BJ (cell line): ENCODE measurements around the gene TTC19. TPM values are rescaled to one million over a fixed set of nuclear protein-coding genes. Genes with fewer than 3 reads are reported as not detected.

ENCODE experiments used
- CTCF ChIA-PET: fragments of 350-600 bp; formaldehyde crosslinking; extraction: SDS; loops from one replicate; lab custom pipeline; 2021; ENCODE audit warnings: antibody characterized with exemption, inconsistent platforms; lab: Yijun Ruan, JAX
- POLR2A ChIA-PET: fragments of 300-600 bp; sonication (Branson Sonifier 250); formaldehyde crosslinking; extraction: SDS; loops from one replicate; lab custom pipeline; 2021; ENCODE audit warnings: antibody characterized with exemption; lab: Charles Lee
- DNase-seq: peaks from one replicate; pipeline ENCODE4 v3.0.0-alpha.2; 2011; ENCODE audit warnings: low read depth
- H3K27me3 ChIP-seq: 2 replicates; pipeline ENCODE4 v1.6.0; 2011; ENCODE audit warnings: low read length; ENCODE audit not compliant: control insufficient read depth, insufficient read depth
- H3K36me3 ChIP-seq: 2 replicates; pipeline ENCODE4 v1.5.1; 2011; ENCODE audit warnings: low read length; ENCODE audit not compliant: control insufficient read depth, insufficient read depth
- H3K4me3 ChIP-seq: 2 replicates; pipeline ENCODE4 v1.5.1; 2011; ENCODE audit warnings: low read depth, mild to moderate bottlenecking, control low read depth, low read length
- CTCF ChIP-seq: IDR thresholded peaks from 2 replicates; pipeline ENCODE4 v1.5.1; 2011; ENCODE audit warnings: low read depth, mild to moderate bottlenecking, control low read depth, inconsistent platforms, low read length, moderate library complexity; ENCODE audit not compliant: insufficient read depth
- polyA plus RNA-seq: library from polyadenylated mRNA; depleted of rRNA; stranded (reverse); fragments of >200 nt; gene quantifications from 2 replicates; pipeline ENCODE4 v1.2.3, GENCODE V29; 2011

The TTC19 gene
- polyA plus RNA-seq, 1 experiment, result 2.8 TPM

- TF ChIP-seq CTCF, result 0 out of 2 replicates have a peak, but pooled peaks have one; percentile 11
- no peak overlapping the region for H3K4me3 ChIP-seq
- peak; percentile 51 for DNase-seq
- ChIA-PET POLR2A (no interaction called here), CTCF (interaction anchor here (0.6 to 0.9 kb wide), 2 partner anchors 28 to 126 kb away, joined by 3 read pairs; no protein-coding TSS in a partner anchor)
- peaks cover 1% of the 10 kb centered on the region; the same call in 1 of the 2 replicates for H3K36me3 ChIP-seq
- no peaks in the 10 kb centered on the region for H3K27me3 ChIP-seq
These were observed 45.4 kb upstream of the TTC19 start for GRCh38 chr17:15954222-15954621.

DNA sequence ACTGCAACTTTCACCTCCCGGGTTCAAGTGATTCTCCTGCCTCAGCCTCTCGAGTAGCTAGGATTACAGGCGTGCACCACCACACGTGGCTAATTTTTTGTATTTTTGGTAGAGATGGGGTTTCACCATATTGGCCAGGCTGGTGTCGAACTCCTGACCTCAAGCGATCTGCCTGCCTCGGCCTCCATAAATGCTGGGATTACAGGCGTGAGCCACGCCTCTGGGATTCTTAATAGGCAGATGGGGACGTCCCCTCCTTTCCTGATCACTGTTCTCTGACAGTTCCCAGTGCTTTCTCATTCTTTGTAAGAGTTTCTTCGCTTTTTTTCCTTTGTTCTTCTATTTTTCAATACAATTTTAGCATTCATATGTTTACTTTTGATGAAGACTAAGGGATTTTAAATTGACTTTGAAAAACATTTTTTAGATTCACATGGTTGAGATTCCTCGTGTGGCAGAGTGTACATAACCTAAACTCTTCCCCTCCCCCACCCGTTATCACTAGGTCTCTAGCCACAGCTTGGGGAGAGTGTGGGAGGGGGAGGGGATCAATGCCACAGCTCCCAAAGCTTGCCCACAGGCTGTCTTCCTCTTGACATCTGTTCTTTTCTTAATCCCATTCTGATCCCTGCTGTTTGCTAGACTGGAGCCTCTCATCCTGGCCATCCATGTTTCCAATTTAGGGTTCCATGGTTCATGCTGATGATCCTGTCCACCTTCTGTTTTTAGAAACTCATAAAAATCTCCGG is 43.7 kb upstream of the TTC19 start:
- ChIA-PET CTCF (interaction anchor here (1.1 kb wide), 1 partner anchor 10 kb away, joined by 3 read pairs; the partner anchor contains the start of gene ADORA2B), POLR2A (no interaction called here)
- H3K36me3 ChIP-seq, result no peaks in the 10 kb centered on the region

DNA sequence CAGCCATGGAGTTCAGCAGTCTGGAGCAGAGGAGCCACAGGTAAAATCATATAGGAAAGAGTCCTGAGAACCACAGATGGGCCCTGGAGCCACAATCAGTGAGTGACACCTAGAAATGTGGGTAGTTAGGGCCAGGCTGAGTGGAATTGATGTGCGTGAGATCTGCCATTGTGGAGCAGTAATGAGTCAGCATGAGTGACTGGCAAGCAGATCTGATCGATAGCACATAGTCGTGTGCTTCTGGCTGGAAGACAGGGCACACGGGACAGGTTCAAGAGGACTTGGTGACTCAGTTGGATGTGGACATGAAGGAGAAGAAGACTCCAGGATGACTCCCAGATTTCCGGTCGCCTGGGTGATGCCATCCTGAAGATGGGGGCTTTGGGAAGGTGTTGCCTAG is 42.4 kb upstream of the TTC19 start:
- TF ChIP-seq CTCF, result no peak
- Histone ChIP-seq H3K4me3 (no peak overlapping the region), H3K27me3 (no peaks in the 10 kb centered on the region), H3K36me3 (no peaks in the 10 kb centered on the region)
- CTCF ChIA-PET, result interaction anchor here (2.5 kb wide), 1 partner anchor 12 kb away, joined by 14 read pairs; the partner anchor contains the start of gene ADORA2B
- no peak for DNase-seq
- POLR2A ChIA-PET, result no interaction called here

More for the DNA sequence above, 43.7 kb upstream of the TTC19 start:
- DNase-seq, result no peak
- TF ChIP-seq CTCF, result no peak
- Histone ChIP-seq H3K27me3 (no peaks in the 10 kb centered on the region), H3K4me3 (no peak overlapping the region)

- H3K4me3 ChIP-seq, result no peak overlapping the region
- POLR2A ChIA-PET, result no interaction called here
- H3K27me3 ChIP-seq, result no peaks in the 10 kb centered on the region
- CTCF ChIA-PET, result interaction anchor here (1.0 to 2.5 kb wide), 3 partner anchors 11 to 406 kb away, joined by 3 to 14 read pairs (median 4); partner anchors contain the start of gene ADORA2B
- H3K36me3 ChIP-seq, result no peaks in the 10 kb centered on the region
- no peak for TF ChIP-seq CTCF
- DNase-seq, result no peak
These were observed 41.9 kb upstream of the TTC19 start for GRCh38 chr17:15957608-15958307.

GRCh38 chr17:15958484-15958854 is 41.2 kb upstream of the TTC19 start:
- Histone ChIP-seq H3K36me3 (no peaks in the 10 kb centered on the region), H3K27me3 (no peaks in the 10 kb centered on the region), H3K4me3 (no peak overlapping the region)
- DNase-seq, result no peak
- POLR2A ChIA-PET, result no interaction called here
- TF ChIP-seq CTCF, result no peak
- CTCF ChIA-PET, result interaction anchor here (1.0 to 2.5 kb wide), 5 partner anchors 9 to 405 kb away, joined by 3 to 14 read pairs (median 4); partner anchors contain the start of gene ADORA2B
